ENCODE data around the gene LAMTOR3.
"Not testable (repeated sequence)": the region's sequence is repeated elsewhere in the genome, so short reads cannot be mapped to it uniquely, and the experiment has no call there.

LAMTOR3 gene

GRCh38 chr4:99861120-99861905, 32.9 kb downstream of the LAMTOR3 start:
- no peak for DNase-seq

- no peak for DNase-seq
Measured at GRCh38 chr4:99860521-99860920, 33.7 kb downstream of the LAMTOR3 start.

GRCh38 chr4:99859618-99860017, 34.6 kb downstream of the LAMTOR3 start:
- DNase-seq, result no peak

GRCh38 chr4:99857307-99857706, 36.9 kb downstream of the LAMTOR3 start:
- DNase-seq, result no peak

- no peak for DNase-seq
Measured at GRCh38 chr4:99856166-99856565, 38.1 kb downstream of the LAMTOR3 start.

GRCh38 chr4:99855678-99856077, 38.5 kb downstream of the LAMTOR3 start:
- DNase-seq, result no peak

GRCh38 chr4:99853999-99854398, 40.2 kb downstream of the LAMTOR3 start:
- DNase-seq, result no peak

GRCh38 chr4:99853190-99853589, 41.0 kb downstream of the LAMTOR3 start:
- DNase-seq, result no peak

GRCh38 chr4:99852199-99852749, 42.0 kb downstream of the LAMTOR3 start:
- no peak for DNase-seq

- no peak for DNase-seq
Measured at GRCh38 chr4:99848591-99849001, 45.6 kb downstream of the LAMTOR3 start.

GRCh38 chr4:99847362-99847976, 46.8 kb downstream of the LAMTOR3 start:
- DNase-seq, result no peak

GRCh38 chr4:99846891-99847290, 47.3 kb downstream of the LAMTOR3 start:
- DNase-seq, result no peak

- no peak for DNase-seq
Measured at GRCh38 chr4:99845708-99846469, 48.3 kb downstream of the LAMTOR3 start.

GRCh38 chr4:99845179-99845578, 49.0 kb downstream of the LAMTOR3 start:
- DNase-seq, result no peak

- DNase-seq, result no peak
Measured at GRCh38 chr4:99844048-99844447, 50.2 kb downstream of the LAMTOR3 start.

- no peak for DNase-seq
Measured at GRCh38 chr4:99843413-99843812, 50.8 kb downstream of the LAMTOR3 start.

GRCh38 chr4:99841129-99841528, 53.1 kb downstream of the LAMTOR3 start:
- no peak for DNase-seq

GRCh38 chr4:99838927-99839326, 55.3 kb downstream of the LAMTOR3 start:
- no peak for DNase-seq

- DNase-seq, result no peak
Measured at GRCh38 chr4:99835942-99836341, 58.3 kb downstream of the LAMTOR3 start.

- no peak for DNase-seq
Measured at GRCh38 chr4:99834569-99834968, 59.7 kb downstream of the LAMTOR3 start.

- no peak for DNase-seq
Measured at GRCh38 chr4:99833756-99834155, 60.5 kb downstream of the LAMTOR3 start.

- no peak for DNase-seq
Measured at GRCh38 chr4:99832758-99833157, 61.5 kb downstream of the LAMTOR3 start.

- DNase-seq, result no peak
Measured at GRCh38 chr4:99832321-99832720, 61.9 kb downstream of the LAMTOR3 start.

GRCh38 chr4:99830051-99830450, 64.2 kb downstream of the LAMTOR3 start:
- DNase-seq, result not testable (repeated sequence)

Measured in SW 1271 (cell line).